IPS-15b (cell line): ENCODE measurements around the gene AKAP8.
"Not testable (repeated sequence)": the region's sequence is repeated elsewhere in the genome, so short reads cannot be mapped to it uniquely, and the experiment has no call there.

ENCODE experiments used
- H3K27me3 ChIP-seq: one replicate; pipeline ENCODE4 v1.6.1; 2013; ENCODE audit warnings: low read length; ENCODE audit not compliant: control insufficient read depth, insufficient read depth
- H3K36me3 ChIP-seq: one replicate; pipeline ENCODE4 v1.6.1; 2013; ENCODE audit warnings: low read length; ENCODE audit not compliant: control insufficient read depth, insufficient read depth
- H3K4me1 ChIP-seq: one replicate; pipeline ENCODE4 v1.6.1; 2013; ENCODE audit warnings: mild to moderate bottlenecking, low read length; ENCODE audit not compliant: control insufficient read depth, insufficient read depth
- H3K4me3 ChIP-seq: one replicate; pipeline ENCODE4 v1.5.1; 2013; ENCODE audit warnings: low read depth, low read length
- H3K9ac ChIP-seq: one replicate; pipeline ENCODE4 v1.6.1; 2013; ENCODE audit warnings: low read depth, mild to moderate bottlenecking, low read length
- H3K9me3 ChIP-seq: one replicate; pipeline ENCODE4 v1.6.1; 2013; ENCODE audit warnings: mild to moderate bottlenecking, low read length; ENCODE audit not compliant: control insufficient read depth, insufficient read depth

AKAP8 gene

GRCh38 chr19:15368798-15369593 lies 10.6 kb downstream of the AKAP8 start:
- no peak overlapping the region for H3K9ac ChIP-seq
- no peaks in the 10 kb centered on the region for H3K9me3 ChIP-seq
- H3K4me1 ChIP-seq, result no peaks in the 10 kb centered on the region
- H3K36me3 ChIP-seq, result peaks cover 66% of the 10 kb centered on the region
- H3K4me3 ChIP-seq, result no peak overlapping the region
- no peaks in the 10 kb centered on the region for H3K27me3 ChIP-seq

- H3K9ac ChIP-seq, result no peak overlapping the region
- H3K36me3 ChIP-seq, result peaks cover 59% of the 10 kb centered on the region
- H3K27me3 ChIP-seq, result no peaks in the 10 kb centered on the region
- no peaks in the 10 kb centered on the region for H3K4me1 ChIP-seq
- no peak overlapping the region for H3K4me3 ChIP-seq
- H3K9me3 ChIP-seq, result no peaks in the 10 kb centered on the region
Observed at GRCh38 chr19:15368051-15368632, 11.4 kb downstream of the AKAP8 start.

GRCh38 chr19:15367439-15367838 lies 12.1 kb downstream of the AKAP8 start:
- no peak overlapping the region for H3K9ac ChIP-seq

GRCh38 chr19:15365264-15365663 lies 14.3 kb downstream of the AKAP8 start:
- Histone ChIP-seq H3K9me3 (no peaks in the 10 kb centered on the region), H3K4me3 (no peak overlapping the region), H3K4me1 (no peaks in the 10 kb centered on the region), H3K9ac (no peak overlapping the region), H3K36me3 (peaks cover 63% of the 10 kb centered on the region), H3K27me3 (no peaks in the 10 kb centered on the region)

More at GRCh38 chr19:15367439-15367838, 12.1 kb downstream of the AKAP8 start:
- Histone ChIP-seq H3K4me3 (no peak overlapping the region), H3K27me3 (no peaks in the 10 kb centered on the region), H3K4me1 (no peaks in the 10 kb centered on the region), H3K36me3 (peaks cover 59% of the 10 kb centered on the region), H3K9me3 (no peaks in the 10 kb centered on the region)

- H3K27me3 ChIP-seq, H3K4me3 ChIP-seq, H3K9me3 ChIP-seq, H3K4me1 ChIP-seq, H3K9ac ChIP-seq: not testable (repeated sequence)
- H3K36me3 ChIP-seq, result peaks cover 61% of the 10 kb centered on the region
Observed at GRCh38 chr19:15363791-15364190, 15.8 kb downstream of the AKAP8 start.

GRCh38 chr19:15363048-15363447 lies 16.5 kb downstream of the AKAP8 start:
- not testable (repeated sequence) for H3K9ac ChIP-seq, H3K4me3 ChIP-seq, H3K9me3 ChIP-seq, H3K4me1 ChIP-seq, H3K27me3 ChIP-seq
- H3K36me3 ChIP-seq, result peaks cover 61% of the 10 kb centered on the region

GRCh38 chr19:15360015-15360414 lies 19.6 kb downstream of the AKAP8 start:
- not testable (repeated sequence) for H3K4me1 ChIP-seq, H3K4me3 ChIP-seq, H3K9ac ChIP-seq, H3K27me3 ChIP-seq, H3K9me3 ChIP-seq
- peaks cover 50% of the 10 kb centered on the region for H3K36me3 ChIP-seq

GRCh38 chr19:15358918-15359317 lies 20.7 kb downstream of the AKAP8 start:
- H3K36me3 ChIP-seq, result peaks cover 51% of the 10 kb centered on the region
- no peaks in the 10 kb centered on the region for H3K4me1 ChIP-seq
- H3K9ac ChIP-seq, result no peak overlapping the region
- H3K9me3 ChIP-seq, result no peaks in the 10 kb centered on the region
- no peaks in the 10 kb centered on the region for H3K27me3 ChIP-seq
- no peak overlapping the region for H3K4me3 ChIP-seq

GRCh38 chr19:15357906-15358305 lies 21.7 kb downstream of the AKAP8 start:
- no peaks in the 10 kb centered on the region for H3K27me3 ChIP-seq
- no peaks in the 10 kb centered on the region for H3K4me1 ChIP-seq
- H3K4me3 ChIP-seq, result no peak overlapping the region
- H3K36me3 ChIP-seq, result peaks cover 51% of the 10 kb centered on the region
- H3K9ac ChIP-seq, result no peak overlapping the region
- no peaks in the 10 kb centered on the region for H3K9me3 ChIP-seq

- Histone ChIP-seq H3K4me1 (no peaks in the 10 kb centered on the region), H3K9ac (no peak overlapping the region), H3K27me3 (no peaks in the 10 kb centered on the region), H3K36me3 (peaks cover 30% of the 10 kb centered on the region), H3K4me3 (no peak overlapping the region), H3K9me3 (no peaks in the 10 kb centered on the region)
Observed at GRCh38 chr19:15354566-15355296, 24.9 kb downstream of the AKAP8 start.

- peaks cover 22% of the 10 kb centered on the region for H3K36me3 ChIP-seq
Observed at GRCh38 chr19:15353908-15354307, 25.7 kb downstream of the AKAP8 start.

GRCh38 chr19:15352535-15352934 lies 27.1 kb downstream of the AKAP8 start:
- not testable (repeated sequence) for H3K4me1 ChIP-seq, H3K27me3 ChIP-seq, H3K9ac ChIP-seq, H3K9me3 ChIP-seq, H3K36me3 ChIP-seq, H3K4me3 ChIP-seq

More at GRCh38 chr19:15353908-15354307, 25.7 kb downstream of the AKAP8 start:
- H3K9ac ChIP-seq, result no peak overlapping the region
- H3K4me1 ChIP-seq, result no peaks in the 10 kb centered on the region
- no peaks in the 10 kb centered on the region for H3K9me3 ChIP-seq
- no peaks in the 10 kb centered on the region for H3K27me3 ChIP-seq
- H3K4me3 ChIP-seq, result no peak overlapping the region
